GM10266 (cell line): Measurements from ENCODE around the gene NR2F2.

Experiments
- DNase-seq: peaks from one replicate; pipeline ENCODE4 v3.0.0; 2012; ENCODE audit errors: extremely low spot score
- TF ChIP-seq, protein P1 (sequence below): IDR thresholded peaks from 2 replicates; pipeline ENCODE4 v1.5.1; 2012; ENCODE audit warnings: mild to moderate bottlenecking, low read depth; ENCODE audit not compliant: control insufficient read depth, insufficient read depth; ENCODE audit errors: missing control alignments

Gene NR2F2

DNA sequence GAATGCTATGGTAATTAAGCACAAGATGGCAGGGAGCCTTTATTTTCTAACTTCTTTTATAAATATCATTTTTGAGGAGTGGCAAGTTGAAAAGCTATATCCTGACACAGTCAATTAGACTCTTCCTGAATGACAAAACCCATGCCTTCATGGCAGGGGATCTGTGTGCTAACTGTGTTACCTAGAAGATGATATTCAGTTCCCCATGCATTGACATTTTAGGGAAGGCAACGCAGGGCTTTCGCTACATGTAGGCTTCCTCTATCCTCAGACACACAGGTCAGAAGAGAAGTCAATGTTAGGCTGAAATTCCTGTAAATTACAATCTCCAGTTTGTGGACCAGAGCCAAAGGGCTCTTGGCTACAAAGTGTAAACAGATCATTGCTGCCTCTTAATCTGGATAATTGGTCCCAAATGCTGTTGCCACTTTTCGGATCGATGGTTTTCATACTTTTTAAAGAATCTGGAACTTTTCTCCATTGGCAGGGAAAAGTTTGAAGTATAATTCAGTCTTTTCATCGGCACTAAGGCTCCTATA lies 22.6 kb upstream of the NR2F2 start:
- DNase-seq = no peak
- TF ChIP-seq, protein P1, sequence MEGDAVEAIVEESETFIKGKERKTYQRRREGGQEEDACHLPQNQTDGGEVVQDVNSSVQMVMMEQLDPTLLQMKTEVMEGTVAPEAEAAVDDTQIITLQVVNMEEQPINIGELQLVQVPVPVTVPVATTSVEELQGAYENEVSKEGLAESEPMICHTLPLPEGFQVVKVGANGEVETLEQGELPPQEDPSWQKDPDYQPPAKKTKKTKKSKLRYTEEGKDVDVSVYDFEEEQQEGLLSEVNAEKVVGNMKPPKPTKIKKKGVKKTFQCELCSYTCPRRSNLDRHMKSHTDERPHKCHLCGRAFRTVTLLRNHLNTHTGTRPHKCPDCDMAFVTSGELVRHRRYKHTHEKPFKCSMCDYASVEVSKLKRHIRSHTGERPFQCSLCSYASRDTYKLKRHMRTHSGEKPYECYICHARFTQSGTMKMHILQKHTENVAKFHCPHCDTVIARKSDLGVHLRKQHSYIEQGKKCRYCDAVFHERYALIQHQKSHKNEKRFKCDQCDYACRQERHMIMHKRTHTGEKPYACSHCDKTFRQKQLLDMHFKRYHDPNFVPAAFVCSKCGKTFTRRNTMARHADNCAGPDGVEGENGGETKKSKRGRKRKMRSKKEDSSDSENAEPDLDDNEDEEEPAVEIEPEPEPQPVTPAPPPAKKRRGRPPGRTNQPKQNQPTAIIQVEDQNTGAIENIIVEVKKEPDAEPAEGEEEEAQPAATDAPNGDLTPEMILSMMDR = no peak

DNA sequence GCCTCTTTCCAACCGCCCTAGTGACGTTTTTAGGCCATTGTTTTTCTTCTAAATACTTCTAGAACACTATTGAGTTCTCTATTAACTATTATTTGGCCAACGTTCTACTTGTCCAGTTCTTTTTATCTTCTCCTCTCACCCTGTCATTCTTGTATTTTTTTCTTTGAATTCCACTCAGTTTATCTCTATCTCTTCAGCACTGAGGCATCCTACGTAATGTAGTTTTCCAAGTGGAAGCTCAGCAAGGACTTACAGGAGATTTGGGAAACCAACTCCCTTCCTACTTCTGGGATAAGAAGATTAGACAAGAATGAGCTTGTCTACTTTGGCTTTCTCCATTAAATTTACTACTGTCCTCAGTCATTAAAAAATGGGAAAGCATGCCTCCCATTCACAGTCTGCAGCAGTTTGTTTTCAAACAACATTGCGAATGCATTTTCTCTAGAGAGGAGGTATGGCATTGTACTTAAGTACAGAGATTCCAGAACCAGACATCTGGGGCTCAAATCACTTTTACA lies 21.3 kb upstream of the NR2F2 start:
- DNase-seq = no peak
- TF ChIP-seq, protein P1 = no peak

DNA sequence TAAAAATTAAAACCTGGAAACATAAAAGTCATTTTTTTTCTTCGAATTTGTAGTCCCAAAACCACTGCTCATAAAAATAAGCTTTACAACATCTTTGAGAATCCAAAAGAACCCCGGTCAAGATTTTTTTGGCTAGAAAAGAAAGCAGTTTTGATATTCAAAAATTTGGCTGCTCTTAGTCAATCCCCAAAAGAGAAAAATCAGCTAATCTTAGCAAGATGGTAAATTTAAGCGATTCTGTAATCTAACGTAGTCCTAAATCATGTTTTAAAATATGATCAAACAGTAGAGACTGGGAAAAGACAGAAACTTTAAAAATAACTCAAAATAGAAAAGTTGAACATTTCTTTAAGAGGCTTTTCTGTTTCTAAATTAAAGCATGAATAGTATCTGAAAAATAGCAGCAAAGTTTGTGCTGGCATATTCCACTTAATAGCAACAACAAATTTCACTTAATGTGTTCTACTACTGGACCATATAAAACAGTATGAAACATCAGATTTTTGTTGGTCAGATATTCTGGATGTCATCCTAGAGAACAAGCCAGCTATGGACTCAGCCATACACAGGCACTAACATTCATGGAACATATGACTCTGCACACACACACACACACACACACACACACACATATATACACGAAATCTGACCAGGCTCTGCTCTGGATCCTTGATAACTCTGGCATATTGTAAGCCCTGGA lies 19.1 kb upstream of the NR2F2 start:
- DNase-seq = no peak
- TF ChIP-seq, protein P1 = no peak

DNA sequence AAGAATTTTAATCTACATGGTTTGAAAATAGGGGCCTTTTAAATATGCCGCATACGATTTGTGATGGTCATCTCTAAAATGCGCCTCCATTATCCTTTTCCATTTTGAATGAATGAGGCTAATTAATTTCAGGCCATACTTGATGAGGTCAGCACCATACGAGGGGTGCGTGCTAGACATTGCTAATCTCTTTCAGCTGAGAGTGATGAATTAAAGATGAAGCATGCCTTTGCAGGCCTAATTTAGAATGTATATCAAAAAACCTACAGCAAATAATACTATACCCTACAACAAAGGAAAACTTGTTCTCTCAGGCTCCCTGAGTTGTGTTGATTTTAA lies 18.6 kb upstream of the NR2F2 start:
- TF ChIP-seq, protein P1 = no peak
- DNase-seq = no peak

DNA sequence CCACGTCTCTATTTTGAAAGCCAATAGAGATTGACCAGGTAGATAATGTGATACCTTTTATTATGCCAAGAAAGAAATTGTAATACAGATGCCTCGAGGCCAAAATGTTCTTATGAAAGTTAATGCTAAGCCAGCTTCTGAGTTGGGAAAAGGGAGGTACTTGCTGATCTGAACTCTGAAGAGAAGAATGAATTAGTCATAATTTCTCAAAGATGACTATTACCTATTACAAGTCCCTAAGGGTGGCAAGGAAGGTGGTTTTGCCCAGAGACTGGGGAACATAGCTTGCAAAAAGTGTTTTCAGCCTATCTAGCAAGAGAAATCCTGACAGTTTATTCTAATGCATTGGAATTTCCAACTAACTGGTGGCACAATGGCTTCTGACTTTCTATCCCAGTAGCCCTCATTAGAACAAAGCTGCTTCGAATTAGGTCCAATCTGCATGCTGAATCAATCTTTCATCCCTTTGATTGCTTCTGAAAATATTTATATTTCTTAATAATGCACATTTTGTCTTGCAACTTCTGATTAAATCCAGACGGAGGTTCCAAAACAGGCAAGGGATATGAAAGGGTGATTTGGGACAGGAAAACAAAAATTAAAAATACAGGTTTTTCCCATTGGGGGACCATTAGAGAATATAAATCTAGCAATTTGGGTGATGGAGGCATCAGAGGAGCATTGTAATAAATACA lies 17.7 kb upstream of the NR2F2 start:
- no peak for DNase-seq
- TF ChIP-seq, protein P1 = no peak

DNA sequence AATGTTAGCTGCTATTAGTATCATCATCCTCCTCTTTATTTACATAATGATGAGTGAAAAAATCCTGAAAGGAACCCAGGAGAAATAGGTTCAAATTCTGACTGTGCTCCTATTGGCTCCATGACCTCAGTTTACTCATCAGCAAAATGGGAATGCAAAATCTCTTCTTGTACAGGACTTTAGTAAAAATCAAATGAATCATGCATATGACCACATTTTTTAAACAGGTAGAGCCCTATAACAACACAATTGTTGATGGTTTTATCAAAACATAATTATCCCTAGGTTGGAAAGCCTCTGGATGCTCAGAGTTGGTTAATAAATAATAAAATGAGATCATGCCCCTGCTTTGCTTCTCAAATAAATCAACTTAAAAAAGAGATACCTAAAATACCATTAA lies 16.0 kb upstream of the NR2F2 start:
- no peak for DNase-seq

DNA sequence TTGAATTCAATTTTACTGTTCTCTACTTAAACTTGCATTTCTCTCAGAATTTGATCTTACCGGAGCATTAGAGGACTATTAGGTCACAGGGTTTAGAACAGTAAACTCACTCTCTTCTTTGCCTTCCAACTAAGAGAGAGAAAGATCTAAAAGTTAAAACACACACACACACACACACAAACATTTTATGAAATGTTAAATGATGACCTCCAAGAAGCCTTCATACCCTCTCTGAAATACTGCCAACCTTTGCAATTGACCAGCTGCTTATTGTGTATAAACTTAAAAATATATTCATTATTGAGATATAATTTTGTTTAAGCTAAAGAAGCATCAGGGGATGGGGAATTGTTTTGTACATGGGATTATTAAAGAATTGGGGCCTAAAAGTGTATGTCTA lies 15.5 kb upstream of the NR2F2 start:
- TF ChIP-seq, protein P1 = no peak
- no peak for DNase-seq

More for the DNA sequence above, 16.0 kb upstream of the NR2F2 start:
- TF ChIP-seq, protein P1 = no peak
